Activated CD4-positive, CD25-positive, alpha-beta regulatory T cell (primary cell): ENCODE data around the gene RNF149.
"Not testable (repeated sequence)": the region's sequence is repeated elsewhere in the genome, so short reads cannot be mapped to it uniquely, and the experiment has no call there.

Experiments used
- DNase-seq, 4 experiments: peaks; one replicate each; lab custom pipeline; 2025; lab: John Stamatoyannopoulos, UW

The RNF149 gene

GRCh38 chr2:101308432-101309210 lies at the start of gene RNF149:
TSS of gene RNF149 (minus strand) at chr2:101308701. CDS start at chr2:101308588, 113 bp downstream.
- peak; percentile 85 to 89 (median 87) for DNase-seq

- no peak for DNase-seq
These were observed 48.9 kb upstream of the RNF149 start for GRCh38 chr2:101357376-101357775.

DNA sequence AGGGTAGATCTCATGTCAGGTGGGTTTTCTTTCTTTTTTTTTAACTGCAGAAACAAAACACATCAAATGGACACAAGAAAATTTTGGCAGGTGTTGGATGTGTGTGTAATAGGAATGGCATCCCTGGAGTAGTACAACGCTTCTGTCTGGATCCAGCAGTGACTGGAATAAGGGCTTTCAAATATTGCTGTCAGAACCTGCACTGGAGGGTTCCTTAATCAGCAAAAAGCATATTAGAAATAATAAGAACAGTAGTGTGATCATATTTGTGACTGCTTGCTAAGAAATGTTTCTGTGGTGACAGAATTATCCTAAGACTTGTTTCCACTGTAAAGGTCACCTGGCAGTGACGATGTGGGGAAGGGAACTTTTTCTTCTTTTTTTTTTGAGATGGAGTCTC lies 48.0 kb upstream of the RNF149 start:
- no peak for DNase-seq

DNA sequence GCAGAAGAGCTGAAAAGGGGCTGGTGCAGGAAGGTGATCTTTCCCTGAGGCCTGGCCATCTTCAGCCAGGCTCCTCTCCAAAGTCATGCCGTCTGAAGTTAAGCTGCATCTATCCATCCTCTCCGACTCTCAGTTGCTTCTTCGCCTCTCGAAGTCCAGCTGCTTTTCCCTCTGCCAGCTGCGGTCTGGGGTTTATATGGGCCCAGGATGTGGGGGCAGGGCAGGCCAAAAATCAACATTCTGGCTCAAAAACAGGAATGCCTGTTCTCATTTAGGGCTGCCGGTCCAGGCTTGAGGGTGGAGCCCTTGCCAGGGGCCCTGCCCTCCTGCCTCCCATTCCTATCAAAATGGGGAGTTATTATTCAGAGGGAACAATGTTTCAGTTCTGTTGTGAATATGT lies 47.6 kb upstream of the RNF149 start:
- no peak for DNase-seq

DNA sequence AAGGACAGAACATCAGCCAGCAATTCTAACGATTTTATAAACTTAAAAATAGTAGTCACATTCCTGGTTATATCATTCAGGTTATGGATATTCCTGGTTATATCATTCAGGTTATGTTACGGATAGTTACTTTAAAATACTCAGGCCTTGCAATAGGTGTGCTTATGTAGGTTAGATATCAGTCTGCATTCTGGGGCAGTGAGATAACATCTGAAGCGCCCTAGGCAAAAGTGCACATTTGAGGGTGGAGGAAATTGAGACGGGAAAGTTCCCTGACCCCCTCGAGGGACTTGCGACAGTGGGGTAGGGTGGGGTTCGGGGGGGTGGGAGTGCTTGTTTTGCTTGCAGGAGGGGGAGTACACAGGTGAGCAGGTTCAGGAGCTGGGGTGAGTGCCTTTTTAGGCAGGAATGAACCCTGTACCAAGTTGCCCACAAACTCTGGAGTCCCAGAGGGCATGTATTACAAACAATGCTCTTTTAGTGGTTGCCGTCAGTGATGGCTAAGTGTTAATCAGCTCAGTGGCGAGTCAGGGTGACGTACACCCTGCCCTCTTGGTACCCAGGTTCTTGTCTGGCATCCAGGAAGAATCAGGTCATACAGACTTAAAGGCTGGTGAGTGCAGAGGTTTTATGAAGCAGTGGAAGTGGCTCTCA lies 47.0 kb upstream of the RNF149 start:
- no peak for DNase-seq

GRCh38 chr2:101354420-101355311 lies 46.2 kb upstream of the RNF149 start:
- no peak for DNase-seq

GRCh38 chr2:101352631-101353030 lies 44.1 kb upstream of the RNF149 start:
- DNase-seq = not testable (repeated sequence)

DNA sequence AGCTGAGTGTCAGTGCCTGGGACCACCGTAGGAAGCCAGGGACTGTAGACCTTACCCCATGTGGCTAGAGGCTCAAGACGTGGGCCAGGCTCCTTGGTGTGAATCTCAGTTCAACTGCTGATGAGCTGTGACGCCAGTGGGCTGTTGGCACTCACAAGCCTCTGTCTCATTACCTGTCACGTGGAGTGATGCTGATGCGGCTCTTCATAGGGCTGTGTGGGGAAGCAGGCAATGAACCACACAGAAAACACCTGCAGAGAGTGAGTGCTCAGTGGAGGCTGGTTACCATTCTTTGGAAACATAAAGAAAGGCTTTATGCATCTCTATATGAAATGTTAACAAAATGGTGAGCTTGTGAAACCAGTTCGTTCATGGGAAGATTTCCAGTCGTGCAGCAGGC lies 42.7 kb upstream of the RNF149 start:
- no peak for DNase-seq

DNA sequence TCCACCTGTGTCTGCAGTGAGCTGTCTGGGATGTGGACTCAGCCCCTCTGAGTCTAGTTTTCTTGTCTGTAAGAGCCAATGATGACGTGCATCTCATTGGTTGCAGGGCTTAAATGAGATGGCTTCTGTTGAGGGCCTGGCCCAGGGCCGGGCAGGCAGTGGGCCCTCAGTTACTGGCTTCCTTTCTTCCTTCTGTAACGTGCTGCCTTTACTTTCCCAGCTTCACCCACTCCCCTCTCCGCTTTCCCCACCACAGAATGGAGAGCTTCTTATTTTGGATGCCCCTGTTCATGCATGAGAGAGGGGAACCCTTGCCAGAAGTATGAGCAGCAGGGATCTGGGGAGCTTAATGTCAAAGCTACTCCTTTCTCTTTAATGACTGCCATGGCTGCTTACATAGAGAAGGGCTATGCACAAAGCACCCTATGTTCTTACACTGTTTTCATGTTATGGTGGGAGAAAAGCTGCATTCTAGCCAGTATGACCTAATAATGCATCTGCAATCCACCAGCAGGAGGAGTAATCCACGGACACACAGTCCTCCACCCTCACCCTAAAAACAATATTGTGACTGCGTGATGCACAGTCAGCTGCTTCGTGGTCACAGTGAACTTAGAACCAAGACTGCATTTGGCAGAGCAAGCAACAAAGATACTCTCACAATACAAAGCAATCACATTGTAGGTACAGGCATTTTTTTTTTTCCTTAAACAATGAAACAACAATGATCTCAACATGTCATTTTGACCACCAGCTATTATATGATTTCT lies 41.6 kb upstream of the RNF149 start:
- no peak for DNase-seq

GRCh38 chr2:101348883-101349282 lies 40.4 kb upstream of the RNF149 start:
- no peak for DNase-seq

DNA sequence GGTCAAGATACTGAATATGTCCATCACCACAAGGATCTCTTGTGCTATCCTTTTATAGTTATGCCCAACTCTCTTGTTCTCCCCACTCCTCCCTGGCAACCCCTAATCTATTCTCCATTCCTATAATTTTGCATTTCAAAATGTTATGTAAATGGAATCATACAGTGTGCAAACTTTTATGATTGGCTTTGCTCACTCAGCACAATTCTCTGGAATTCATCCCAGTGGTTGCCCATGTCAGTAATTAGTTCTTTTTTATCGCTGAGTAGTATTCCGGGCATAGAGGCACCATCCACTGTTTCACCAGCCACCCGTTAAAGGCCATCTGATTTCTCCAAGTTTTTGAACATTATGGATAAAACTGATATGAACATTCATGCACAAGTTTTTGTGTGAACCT lies 38.4 kb upstream of the RNF149 start:
- DNase-seq = no peak

- DNase-seq = no peak
These were observed 35.6 kb upstream of the RNF149 start for GRCh38 chr2:101344137-101344536.

DNA sequence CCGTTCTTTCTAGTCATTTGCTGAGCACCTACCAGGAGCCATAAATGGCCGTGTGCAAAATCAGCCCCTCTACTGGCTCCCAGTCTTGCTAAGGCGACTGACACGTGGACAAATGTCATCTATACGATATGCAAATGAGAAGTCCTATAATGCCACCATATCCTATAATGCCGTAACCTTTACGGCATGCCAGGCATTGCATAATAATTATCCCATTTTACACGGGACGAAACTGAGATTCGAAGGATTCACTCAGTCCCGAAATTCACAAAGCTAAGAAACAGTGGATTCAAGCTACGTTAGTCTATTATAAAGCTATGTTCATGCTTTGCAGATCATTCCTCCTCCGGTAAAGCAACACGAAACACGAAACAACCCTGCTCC lies 34.1 kb upstream of the RNF149 start:
- no peak for DNase-seq

DNA sequence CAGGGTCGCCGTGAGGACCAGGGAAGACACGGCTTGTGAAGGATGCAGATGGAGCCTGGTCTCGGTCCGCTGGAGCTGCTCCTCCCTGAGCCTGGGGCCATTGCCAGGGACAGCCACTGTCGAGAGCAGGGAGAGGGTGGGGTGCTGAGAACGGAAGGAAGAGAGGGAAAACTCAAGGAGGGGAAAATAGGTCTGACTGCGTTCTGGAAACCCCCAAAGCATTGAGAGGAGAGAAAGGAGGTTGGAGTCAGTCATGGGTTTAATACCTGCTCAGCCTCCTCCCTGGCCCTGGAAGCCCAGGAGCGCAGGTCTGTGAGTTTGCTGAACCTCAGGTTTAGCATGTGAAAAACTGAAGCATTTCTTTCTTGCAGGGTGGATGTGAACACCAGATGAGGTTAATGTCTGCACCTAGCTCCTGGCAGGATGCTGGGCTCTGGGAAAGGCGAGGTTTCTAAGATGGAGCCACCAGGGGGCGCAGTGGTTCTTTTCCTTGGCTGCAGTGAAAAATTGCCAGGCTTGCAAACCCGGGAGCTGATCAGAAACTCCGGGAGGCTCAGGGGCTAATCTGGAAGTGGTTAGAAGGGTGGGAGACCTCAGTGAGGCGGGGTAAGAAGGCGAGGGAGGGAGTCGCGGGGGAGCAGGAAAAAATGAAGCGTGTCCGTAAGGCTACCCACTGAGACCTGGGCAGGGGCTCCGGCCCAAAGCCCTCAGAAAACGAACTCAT lies 33.6 kb upstream of the RNF149 start:
- peak; percentile 35 to 68 (median 59) for DNase-seq

- DNase-seq = peak in 1 of 4 experiments; percentile 9
These were observed 32.9 kb upstream of the RNF149 start for GRCh38 chr2:101341421-101341820.

DNA sequence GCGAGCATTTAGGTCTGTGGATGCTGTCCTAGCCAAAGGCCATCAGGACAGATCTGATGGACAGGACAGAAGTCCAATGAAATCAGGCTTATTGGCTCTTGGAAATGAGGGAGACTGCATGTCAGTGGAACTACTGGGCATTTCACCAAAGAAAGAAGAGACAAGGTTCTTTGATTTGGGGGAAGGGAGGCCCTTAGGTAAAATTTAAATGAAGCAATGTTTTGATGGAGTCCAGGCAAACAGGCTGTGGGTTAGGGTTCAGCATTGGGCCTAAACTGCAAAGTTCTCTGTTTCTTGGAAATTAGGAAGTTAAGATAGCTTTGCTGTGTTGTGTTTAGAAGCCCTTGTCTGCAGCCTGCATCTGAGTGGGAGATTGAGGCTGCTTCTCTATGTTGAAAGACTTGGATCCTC lies 31.6 kb upstream of the RNF149 start:
- no peak for DNase-seq

DNA sequence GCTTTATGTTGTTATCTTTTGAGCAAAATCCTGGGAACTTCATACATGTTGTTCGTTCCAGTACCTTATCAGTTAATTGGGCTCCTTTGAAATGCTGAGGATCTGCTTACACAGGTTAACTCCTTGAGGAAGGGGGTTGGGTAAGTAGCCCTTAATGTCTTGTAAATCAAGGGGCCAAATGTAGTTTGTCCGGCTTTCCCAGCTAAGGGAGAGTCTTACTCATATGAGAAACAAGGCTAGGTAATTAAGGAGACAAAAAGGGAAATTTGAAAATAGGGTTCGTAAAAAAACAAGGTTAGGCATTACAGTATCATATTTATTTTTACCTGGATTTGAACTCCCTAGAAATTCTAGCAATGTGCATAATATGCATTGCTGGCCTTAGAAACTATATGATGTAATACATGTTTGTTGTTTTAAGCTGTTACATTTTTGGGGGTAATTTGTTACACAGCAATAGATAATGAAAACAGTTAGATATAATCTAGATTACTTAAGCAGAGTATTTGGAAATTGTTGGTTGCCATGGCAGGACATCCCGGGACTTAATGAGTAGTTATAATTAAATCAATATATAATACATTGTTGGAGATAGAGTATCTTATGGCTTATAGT lies 30.9 kb upstream of the RNF149 start:
- DNase-seq = no peak

- DNase-seq = no peak
These were observed 29.4 kb upstream of the RNF149 start for GRCh38 chr2:101337877-101338276.

DNA sequence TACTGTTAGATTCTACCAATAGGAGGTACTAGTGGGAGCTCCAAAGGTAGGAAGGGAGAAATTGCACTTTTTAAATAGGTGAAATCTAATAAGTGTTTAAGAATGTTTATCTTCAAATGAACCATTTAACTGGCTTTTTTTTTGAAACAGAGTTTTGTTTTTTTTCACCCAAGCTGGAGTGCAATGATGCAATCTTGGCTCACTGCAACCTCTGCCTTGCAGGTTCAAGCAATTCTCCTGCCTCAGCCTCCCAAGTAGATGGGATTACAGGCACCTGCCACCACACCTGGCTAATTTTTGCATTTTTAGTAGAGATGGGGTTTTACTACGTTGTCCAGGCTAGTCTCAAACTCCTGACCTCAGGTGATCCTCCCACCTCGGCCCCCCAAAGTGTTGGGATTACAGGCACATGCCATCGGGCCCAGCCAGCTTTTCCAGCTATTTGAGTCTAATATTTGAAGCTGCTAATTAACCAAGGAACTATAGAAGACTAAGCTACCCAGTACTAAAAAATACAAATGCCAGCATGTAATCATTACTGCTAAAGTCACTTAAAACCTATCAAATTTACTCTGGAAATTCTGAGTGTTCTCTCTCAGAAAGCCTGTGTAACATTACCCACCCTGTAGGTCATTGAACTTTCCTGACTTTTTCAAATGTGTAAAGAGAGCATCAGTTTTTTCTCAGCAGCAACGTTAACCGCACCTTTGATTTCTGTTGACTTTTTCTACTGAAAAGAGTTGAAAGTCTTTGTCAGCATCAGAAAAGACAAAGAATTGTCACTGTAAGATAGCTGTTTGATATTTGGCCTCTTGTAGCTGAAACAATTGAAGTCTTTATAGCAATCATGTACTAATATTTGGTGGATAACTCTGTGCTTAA lies 24.6 kb upstream of the RNF149 start:
- DNase-seq = no peak

DNA sequence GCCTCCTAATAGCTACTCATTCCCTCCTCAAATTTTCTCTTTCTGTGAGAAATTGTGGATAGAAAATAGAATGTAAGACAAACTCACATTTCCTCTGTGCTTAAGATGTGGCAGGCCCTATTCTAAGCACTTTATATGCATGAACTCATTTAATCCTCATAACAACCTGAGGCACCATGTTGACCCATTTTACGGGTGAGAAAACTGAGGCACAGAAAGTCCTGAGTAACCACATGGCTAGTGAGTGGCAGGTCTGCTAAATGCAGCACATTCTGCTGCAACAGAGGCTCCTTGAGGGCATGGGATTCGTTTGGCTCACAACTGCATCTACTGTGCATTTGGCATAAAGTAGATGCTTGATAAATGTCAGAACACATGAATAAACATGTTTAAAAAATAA lies 22.7 kb upstream of the RNF149 start:
- no peak for DNase-seq
